ENCODE results near the gene COL6A2.
A peak's percentile ranks its signal among the peaks of the same experiment; 100 is the strongest.
"Not testable (repeated sequence)": the region's sequence is repeated elsewhere in the genome, so short reads cannot be mapped to it uniquely, and the experiment has no call there.

Gene COL6A2

GRCh38 chr21:46145840-46146691 is 48.2 kb downstream of the COL6A2 start:
- Mint-ChIP-seq H3K36me3 (no peaks in the 10 kb centered on the region), H3K27ac (no peak overlapping the region), H3K4me3 (no peak overlapping the region), H3K4me1 (peaks cover 7% of the 10 kb centered on the region), H3K9me3 (no peaks in the 10 kb centered on the region), H3K27me3 (peaks cover 4% of the 10 kb centered on the region)
- no peak for ATAC-seq (ENCODE audit: low read depth)
- no peak for DNase-seq (ENCODE audit: low spot score in 2 of 2)

GRCh38 chr21:46146856-46147255 is 48.9 kb downstream of the COL6A2 start:
- Mint-ChIP-seq H3K4me3 (no peak overlapping the region), H3K27me3 (peaks cover 4% of the 10 kb centered on the region), H3K36me3 (no peaks in the 10 kb centered on the region), H3K4me1 (peaks cover 7% of the 10 kb centered on the region), H3K9me3 (no peaks in the 10 kb centered on the region), H3K27ac (no peak overlapping the region)
- no peak for DNase-seq (ENCODE audit: low spot score in 2 of 2)
- ATAC-seq (ENCODE audit: low read depth), result no peak

- H3K36me3 Mint-ChIP-seq; H3K4me3 Mint-ChIP-seq; H3K27me3 Mint-ChIP-seq; H3K9me3 Mint-ChIP-seq; ATAC-seq (ENCODE audit: low read depth); H3K27ac Mint-ChIP-seq; DNase-seq (ENCODE audit: low spot score in 2 of 2); H3K4me1 Mint-ChIP-seq: not testable (repeated sequence)
Measured at GRCh38 chr21:46147429-46147828, 49.5 kb downstream of the COL6A2 start.

GRCh38 chr21:46148106-46148505 is 50.2 kb downstream of the COL6A2 start:
- no peak for DNase-seq (ENCODE audit: low spot score in 2 of 2)
- no peak overlapping the region for H3K27ac Mint-ChIP-seq
- H3K9me3 Mint-ChIP-seq, result no peaks in the 10 kb centered on the region
- H3K4me1 Mint-ChIP-seq, result peaks cover 7% of the 10 kb centered on the region
- H3K36me3 Mint-ChIP-seq, result no peaks in the 10 kb centered on the region
- ATAC-seq (ENCODE audit: low read depth), result no peak
- H3K4me3 Mint-ChIP-seq, result no peak overlapping the region
- H3K27me3 Mint-ChIP-seq, result peaks cover 4% of the 10 kb centered on the region

GRCh38 chr21:46149205-46149901 is 51.4 kb downstream of the COL6A2 start:
- DNase-seq (ENCODE audit: low spot score in 2 of 2), result no peak
- Mint-ChIP-seq H3K4me1 (peaks cover 3% of the 10 kb centered on the region), H3K4me3 (no peak overlapping the region), H3K27me3 (peaks cover 4% of the 10 kb centered on the region), H3K27ac (no peak overlapping the region), H3K36me3 (no peaks in the 10 kb centered on the region), H3K9me3 (no peaks in the 10 kb centered on the region)
- no peak for ATAC-seq (ENCODE audit: low read depth)

GRCh38 chr21:46150073-46150472 is 52.2 kb downstream of the COL6A2 start:
- H3K27me3 Mint-ChIP-seq, result peaks cover 3% of the 10 kb centered on the region
- no peaks in the 10 kb centered on the region for H3K36me3 Mint-ChIP-seq
- no peaks in the 10 kb centered on the region for H3K4me1 Mint-ChIP-seq
- H3K9me3 Mint-ChIP-seq, result no peaks in the 10 kb centered on the region
- H3K4me3 Mint-ChIP-seq, result no peak overlapping the region
- ATAC-seq (ENCODE audit: low read depth) (no peak), DNase-seq (ENCODE audit: low spot score in 2 of 2) (no peak)
- H3K27ac Mint-ChIP-seq, result no peak overlapping the region

- H3K36me3 Mint-ChIP-seq, result no peaks in the 10 kb centered on the region
- no peak overlapping the region for H3K4me3 Mint-ChIP-seq
- no peak for ATAC-seq (ENCODE audit: low read depth)
- H3K27me3 Mint-ChIP-seq, result peaks cover 3% of the 10 kb centered on the region
- DNase-seq (ENCODE audit: low spot score in 2 of 2), result no peak
- H3K4me1 Mint-ChIP-seq, result no peaks in the 10 kb centered on the region
- H3K9me3 Mint-ChIP-seq, result no peaks in the 10 kb centered on the region
- H3K27ac Mint-ChIP-seq, result no peak overlapping the region
Measured at GRCh38 chr21:46150491-46151121, 52.7 kb downstream of the COL6A2 start.

- Mint-ChIP-seq H3K4me1 (no peaks in the 10 kb centered on the region), H3K9me3 (no peaks in the 10 kb centered on the region), H3K27me3 (peaks cover 3% of the 10 kb centered on the region), H3K36me3 (peaks cover 2% of the 10 kb centered on the region), H3K4me3 (no peak overlapping the region), H3K27ac (no peak overlapping the region)
- DNase-seq (ENCODE audit: low spot score in 2 of 2) (no peak), ATAC-seq (ENCODE audit: low read depth) (no peak)
Measured at GRCh38 chr21:46151261-46151988, 53.5 kb downstream of the COL6A2 start.

- no peak for DNase-seq (ENCODE audit: low spot score in 2 of 2)
- Mint-ChIP-seq H3K27ac (no peak overlapping the region), H3K27me3 (peaks cover 3% of the 10 kb centered on the region), H3K36me3 (peaks cover 2% of the 10 kb centered on the region), H3K9me3 (no peaks in the 10 kb centered on the region), H3K4me3 (no peak overlapping the region), H3K4me1 (no peaks in the 10 kb centered on the region)
- ATAC-seq (ENCODE audit: low read depth), result no peak
Measured at GRCh38 chr21:46151989-46152926, 54.3 kb downstream of the COL6A2 start.

GRCh38 chr21:46152927-46153246 is 55.0 kb downstream of the COL6A2 start:
- H3K27ac Mint-ChIP-seq, result no peak overlapping the region
- H3K4me1 Mint-ChIP-seq, result no peaks in the 10 kb centered on the region
- H3K36me3 Mint-ChIP-seq, result peaks cover 2% of the 10 kb centered on the region
- no peak for DNase-seq (ENCODE audit: low spot score in 2 of 2)
- no peaks in the 10 kb centered on the region for H3K9me3 Mint-ChIP-seq
- peaks cover 3% of the 10 kb centered on the region for H3K27me3 Mint-ChIP-seq
- no peak overlapping the region for H3K4me3 Mint-ChIP-seq
- ATAC-seq (ENCODE audit: low read depth), result no peak

GRCh38 chr21:46153247-46154154 is 55.6 kb downstream of the COL6A2 start:
- DNase-seq (ENCODE audit: low spot score in 2 of 2) (no peak), ATAC-seq (ENCODE audit: low read depth) (peak; percentile 48)
- Mint-ChIP-seq H3K27ac (no peak overlapping the region), H3K4me1 (no peaks in the 10 kb centered on the region), H3K4me3 (no peak overlapping the region), H3K27me3 (peaks cover 3% of the 10 kb centered on the region), H3K36me3 (peaks cover 2% of the 10 kb centered on the region), H3K9me3 (no peaks in the 10 kb centered on the region)

GRCh38 chr21:46154155-46154954 is 56.4 kb downstream of the COL6A2 start:
- H3K4me3 Mint-ChIP-seq, result no peak overlapping the region
- no peak for DNase-seq (ENCODE audit: low spot score in 2 of 2)
- no peaks in the 10 kb centered on the region for H3K9me3 Mint-ChIP-seq
- H3K36me3 Mint-ChIP-seq, result peaks cover 2% of the 10 kb centered on the region
- no peak for ATAC-seq (ENCODE audit: low read depth)
- H3K27ac Mint-ChIP-seq, result no peak overlapping the region
- H3K27me3 Mint-ChIP-seq, result no peaks in the 10 kb centered on the region
- no peaks in the 10 kb centered on the region for H3K4me1 Mint-ChIP-seq
